ENCODE measurements around the gene GALNT15.

The GALNT15 gene

DNA sequence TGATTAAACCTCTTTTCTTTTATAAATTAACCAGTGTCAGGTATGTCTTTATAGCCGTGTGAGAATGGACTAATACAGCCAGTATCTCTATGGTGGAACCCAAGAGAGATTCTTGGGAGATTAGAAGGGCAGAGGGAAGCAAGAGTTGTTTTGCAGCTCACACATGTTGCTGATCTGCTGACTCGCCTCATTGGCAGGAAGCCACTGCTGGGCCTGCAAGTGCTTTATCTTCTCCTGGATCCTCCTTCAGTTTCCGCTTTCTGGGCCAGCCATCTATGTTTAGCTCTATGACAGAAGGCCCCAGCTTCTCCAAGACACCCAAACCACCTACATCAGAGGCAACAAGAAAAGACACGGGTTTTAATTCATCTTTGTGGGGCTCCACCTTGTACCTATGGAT is 23.4 kb upstream of the GALNT15 start:
- no peaks in the 10 kb centered on the region for H3K27me3 ChIP-seq (ENCODE audit: insufficient read depth, low read length)
- H3K36me3 ChIP-seq (ENCODE audit: insufficient read depth, low read length) = no peaks in the 10 kb centered on the region
- H3K27ac ChIP-seq (ENCODE audit: low read depth, low read length) = no peak overlapping the region
- no peak overlapping the region for H3K4me3 ChIP-seq (ENCODE audit: low read depth, low read length)
- H3K79me2 ChIP-seq (ENCODE audit: control insufficient read depth, insufficient read depth, low read length, unreplicated experiment) = no peaks in the 10 kb centered on the region
- no peak overlapping the region for H2AFZ ChIP-seq (ENCODE audit: low read length, unreplicated experiment)
- peaks cover 20% of the 10 kb centered on the region for H3K4me1 ChIP-seq (ENCODE audit: control insufficient read depth, insufficient read depth, low read length, unreplicated experiment)

DNA sequence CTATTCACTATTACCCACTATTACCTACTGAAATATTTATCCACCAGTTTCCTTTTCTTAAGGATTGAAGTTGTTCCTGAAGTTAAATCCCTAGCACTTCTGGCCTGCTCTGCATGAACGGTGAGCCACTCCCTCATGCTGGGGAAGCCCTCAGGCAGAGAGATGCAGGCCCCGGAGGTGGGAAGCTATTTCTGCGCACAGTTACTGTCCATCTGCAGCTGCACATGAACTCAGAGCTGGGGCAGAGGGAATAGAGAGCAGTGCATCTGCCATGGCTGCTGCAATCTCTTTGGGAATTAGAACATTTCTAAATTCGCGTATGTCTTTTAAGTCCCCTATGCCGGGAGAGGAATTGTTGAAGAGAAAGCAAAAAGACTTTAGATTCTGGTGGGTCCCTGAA is 6.3 kb upstream of the GALNT15 start:
- Histone ChIP-seq H3K36me3 (ENCODE audit: insufficient read depth, low read length) (no peaks in the 10 kb centered on the region), H2AFZ (ENCODE audit: low read length, unreplicated experiment) (no peak overlapping the region), H3K79me2 (ENCODE audit: control insufficient read depth, insufficient read depth, low read length, unreplicated experiment) (no peaks in the 10 kb centered on the region), H3K27ac (ENCODE audit: low read depth, low read length) (no peak overlapping the region), H3K27me3 (ENCODE audit: insufficient read depth, low read length) (peaks cover 9% of the 10 kb centered on the region; the same call in 1 of the 2 replicates), H3K4me3 (ENCODE audit: low read depth, low read length) (no peak overlapping the region), H3K4me1 (ENCODE audit: control insufficient read depth, insufficient read depth, low read length, unreplicated experiment) (peaks cover 25% of the 10 kb centered on the region)

DNA sequence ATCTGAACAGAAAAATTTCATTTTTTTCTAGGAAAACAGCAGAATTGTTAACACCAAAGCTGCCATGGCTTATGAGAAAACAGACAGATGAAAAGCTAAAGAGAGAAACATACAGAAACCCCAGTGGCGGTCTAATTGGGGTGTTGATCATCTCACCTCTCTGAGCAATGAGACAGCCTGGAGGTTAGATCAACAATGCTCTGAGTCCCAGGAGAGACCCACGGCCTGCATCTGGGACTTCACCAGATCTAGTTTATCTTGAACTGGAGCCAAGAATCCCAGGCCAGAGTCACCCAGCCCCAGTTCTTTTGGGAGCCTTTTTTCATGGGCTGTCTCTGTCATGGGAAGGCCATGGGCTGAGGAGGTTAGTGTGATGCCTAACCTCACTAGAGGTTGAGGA is 3.5 kb upstream of the GALNT15 start:
- Histone ChIP-seq H3K27ac (ENCODE audit: low read depth, low read length) (no peak overlapping the region; the same call in 1 of the 2 replicates), H3K79me2 (ENCODE audit: control insufficient read depth, insufficient read depth, low read length, unreplicated experiment) (no peaks in the 10 kb centered on the region), H3K27me3 (ENCODE audit: insufficient read depth, low read length) (peaks cover 2% of the 10 kb centered on the region; the same call in 1 of the 2 replicates), H3K4me3 (ENCODE audit: low read depth, low read length) (no peak overlapping the region; the same call in 1 of the 2 replicates), H3K4me1 (ENCODE audit: control insufficient read depth, insufficient read depth, low read length, unreplicated experiment) (peaks cover 51% of the 10 kb centered on the region), H3K36me3 (ENCODE audit: insufficient read depth, low read length) (no peaks in the 10 kb centered on the region), H2AFZ (ENCODE audit: low read length, unreplicated experiment) (no peak overlapping the region)

DNA sequence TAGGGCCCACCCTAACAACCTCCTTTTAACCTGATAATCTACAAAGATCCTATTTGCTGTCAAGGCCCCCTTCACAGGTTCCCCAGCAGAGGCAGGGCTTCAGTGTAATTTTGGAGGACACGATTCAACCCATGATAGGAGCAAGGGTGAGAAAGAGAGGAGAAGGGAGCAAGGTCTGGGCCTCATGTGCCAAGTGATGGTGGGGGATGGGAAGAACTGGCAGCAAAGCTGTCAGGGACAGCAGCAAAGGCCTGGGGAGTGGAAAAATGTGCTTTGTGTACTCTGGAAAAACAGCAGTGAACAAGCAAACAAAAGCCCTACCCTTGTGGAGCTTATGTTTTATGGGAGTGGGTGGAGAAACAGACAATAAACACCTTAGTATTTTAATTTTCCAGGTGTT is 2.7 kb upstream of the GALNT15 start:
- no peaks in the 10 kb centered on the region for H3K27me3 ChIP-seq (ENCODE audit: insufficient read depth, low read length)

DNA sequence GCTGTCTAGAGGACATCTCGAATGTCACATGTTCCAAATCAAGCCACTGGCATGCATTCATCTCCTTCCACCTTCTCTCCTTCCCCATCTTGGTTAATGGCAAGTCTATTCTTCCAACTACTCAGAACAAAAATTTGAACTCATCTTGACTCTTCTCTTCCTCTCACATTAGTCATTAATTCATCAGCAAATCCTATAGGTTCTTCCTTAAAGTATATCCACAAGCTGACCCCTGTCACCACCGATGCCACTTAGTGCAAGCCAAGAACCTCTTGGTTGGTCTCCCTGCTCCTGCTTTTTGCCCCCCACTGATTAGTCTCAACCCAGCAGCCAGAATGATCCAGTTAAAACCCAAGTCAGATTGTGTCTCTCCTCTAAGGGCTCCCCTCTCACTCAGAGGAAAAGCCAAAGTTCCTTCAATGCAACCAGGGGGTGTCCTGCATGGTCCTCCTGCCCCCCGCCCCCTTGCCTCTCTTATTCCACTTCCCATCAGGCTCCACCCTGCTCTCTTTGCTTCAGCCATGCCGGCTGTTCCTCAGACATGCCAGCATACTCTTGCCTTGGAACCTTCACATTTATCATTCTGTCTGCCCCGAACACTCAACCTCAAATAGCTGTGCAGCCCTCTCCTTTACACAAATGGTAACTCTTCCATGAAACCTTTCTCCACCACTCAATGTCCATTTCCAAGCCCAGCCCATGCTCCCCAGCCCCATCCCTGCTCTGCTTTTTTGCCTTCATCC is 1.0 kb upstream of the GALNT15 start:
- Histone ChIP-seq H3K27ac (ENCODE audit: low read depth, low read length) (peak overlapping the region; percentile 84), H2AFZ (ENCODE audit: low read length, unreplicated experiment) (no peak overlapping the region), H3K4me3 (ENCODE audit: low read depth, low read length) (0 out of 2 replicates have a peak overlapping the region, but pooled peaks have one; percentile 69), H3K4me1 (ENCODE audit: control insufficient read depth, insufficient read depth, low read length, unreplicated experiment) (peaks cover 60% of the 10 kb centered on the region), H3K27me3 (ENCODE audit: insufficient read depth, low read length) (no peaks in the 10 kb centered on the region), H3K36me3 (ENCODE audit: insufficient read depth, low read length) (no peaks in the 10 kb centered on the region), H3K79me2 (ENCODE audit: control insufficient read depth, insufficient read depth, low read length, unreplicated experiment) (no peaks in the 10 kb centered on the region)

More for the DNA sequence above, 2.7 kb upstream of the GALNT15 start:
- Histone ChIP-seq H3K79me2 (ENCODE audit: control insufficient read depth, insufficient read depth, low read length, unreplicated experiment) (no peaks in the 10 kb centered on the region), H2AFZ (ENCODE audit: low read length, unreplicated experiment) (no peak overlapping the region), H3K4me3 (ENCODE audit: low read depth, low read length) (no peak overlapping the region), H3K27ac (ENCODE audit: low read depth, low read length) (no peak overlapping the region), H3K4me1 (ENCODE audit: control insufficient read depth, insufficient read depth, low read length, unreplicated experiment) (peaks cover 51% of the 10 kb centered on the region), H3K36me3 (ENCODE audit: insufficient read depth, low read length) (no peaks in the 10 kb centered on the region)

DNA sequence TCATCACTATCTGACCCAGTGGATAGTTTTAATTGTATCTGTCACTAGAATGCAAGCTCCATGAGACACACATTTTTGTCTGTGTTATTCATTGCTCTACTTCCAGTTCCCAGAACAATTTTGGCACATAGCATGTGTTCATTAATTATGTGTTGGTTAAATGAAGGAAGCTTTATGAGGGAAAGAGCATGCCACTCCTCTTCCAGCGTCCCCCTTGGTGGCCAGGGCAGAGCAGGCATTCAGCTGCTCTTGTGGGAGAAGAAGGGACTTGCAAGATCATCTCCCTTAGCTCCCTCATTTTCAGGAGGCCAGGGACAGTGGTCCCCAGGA is 489 bp upstream of the GALNT15 start:
- Histone ChIP-seq H3K4me3 (ENCODE audit: low read depth, low read length) (peak overlapping the region; percentile 69), H2AFZ (ENCODE audit: low read length, unreplicated experiment) (no peak overlapping the region), H3K27ac (ENCODE audit: low read depth, low read length) (peak overlapping the region; percentile 84), H3K27me3 (ENCODE audit: insufficient read depth, low read length) (no peaks in the 10 kb centered on the region), H3K79me2 (ENCODE audit: control insufficient read depth, insufficient read depth, low read length, unreplicated experiment) (no peaks in the 10 kb centered on the region), H3K36me3 (ENCODE audit: insufficient read depth, low read length) (no peaks in the 10 kb centered on the region), H3K4me1 (ENCODE audit: control insufficient read depth, insufficient read depth, low read length, unreplicated experiment) (peaks cover 65% of the 10 kb centered on the region)

DNA sequence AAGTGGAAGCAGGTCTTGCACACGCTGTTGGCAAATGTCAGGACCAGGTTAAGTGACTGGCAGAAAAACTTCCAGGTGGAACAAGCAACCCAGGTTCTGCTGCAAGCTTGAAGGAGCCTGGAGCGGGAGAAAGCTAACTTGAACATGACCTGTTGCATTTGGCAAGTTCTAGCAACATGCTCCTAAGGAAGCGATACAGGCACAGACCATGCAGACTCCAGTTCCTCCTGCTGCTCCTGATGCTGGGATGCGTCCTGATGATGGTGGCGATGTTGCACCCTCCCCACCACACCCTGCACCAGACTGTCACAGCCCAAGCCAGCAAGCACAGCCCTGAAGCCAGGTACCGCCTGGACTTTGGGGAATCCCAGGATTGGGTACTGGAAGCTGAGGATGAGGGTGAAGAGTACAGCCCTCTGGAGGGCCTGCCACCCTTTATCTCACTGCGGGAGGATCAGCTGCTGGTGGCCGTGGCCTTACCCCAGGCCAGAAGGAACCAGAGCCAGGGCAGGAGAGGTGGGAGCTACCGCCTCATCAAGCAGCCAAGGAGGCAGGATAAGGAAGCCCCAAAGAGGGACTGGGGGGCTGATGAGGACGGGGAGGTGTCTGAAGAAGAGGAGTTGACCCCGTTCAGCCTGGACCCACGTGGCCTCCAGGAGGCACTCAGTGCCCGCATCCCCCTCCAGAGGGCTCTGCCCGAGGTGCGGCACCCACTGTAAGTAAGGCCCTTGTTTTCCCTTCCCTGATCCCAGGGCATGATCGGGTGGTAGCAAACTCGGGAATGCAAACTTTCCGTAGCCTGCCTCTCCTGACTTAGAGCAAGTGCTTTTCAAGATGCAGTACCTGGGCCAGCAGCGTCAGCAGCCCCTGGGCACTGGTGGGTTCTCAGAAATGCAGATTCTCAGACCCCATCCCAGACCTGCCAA is 759 bp downstream of the GALNT15 start:
- Histone ChIP-seq H3K27ac (ENCODE audit: low read depth, low read length) (peak overlapping the region; percentile 84), H3K36me3 (ENCODE audit: insufficient read depth, low read length) (no peaks in the 10 kb centered on the region), H2AFZ (ENCODE audit: low read length, unreplicated experiment) (no peak overlapping the region), H3K79me2 (ENCODE audit: control insufficient read depth, insufficient read depth, low read length, unreplicated experiment) (no peaks in the 10 kb centered on the region), H3K27me3 (ENCODE audit: insufficient read depth, low read length) (no peaks in the 10 kb centered on the region), H3K4me1 (ENCODE audit: control insufficient read depth, insufficient read depth, low read length, unreplicated experiment) (peaks cover 72% of the 10 kb centered on the region), H3K4me3 (ENCODE audit: low read depth, low read length) (peak overlapping the region; percentile 69)

DNA sequence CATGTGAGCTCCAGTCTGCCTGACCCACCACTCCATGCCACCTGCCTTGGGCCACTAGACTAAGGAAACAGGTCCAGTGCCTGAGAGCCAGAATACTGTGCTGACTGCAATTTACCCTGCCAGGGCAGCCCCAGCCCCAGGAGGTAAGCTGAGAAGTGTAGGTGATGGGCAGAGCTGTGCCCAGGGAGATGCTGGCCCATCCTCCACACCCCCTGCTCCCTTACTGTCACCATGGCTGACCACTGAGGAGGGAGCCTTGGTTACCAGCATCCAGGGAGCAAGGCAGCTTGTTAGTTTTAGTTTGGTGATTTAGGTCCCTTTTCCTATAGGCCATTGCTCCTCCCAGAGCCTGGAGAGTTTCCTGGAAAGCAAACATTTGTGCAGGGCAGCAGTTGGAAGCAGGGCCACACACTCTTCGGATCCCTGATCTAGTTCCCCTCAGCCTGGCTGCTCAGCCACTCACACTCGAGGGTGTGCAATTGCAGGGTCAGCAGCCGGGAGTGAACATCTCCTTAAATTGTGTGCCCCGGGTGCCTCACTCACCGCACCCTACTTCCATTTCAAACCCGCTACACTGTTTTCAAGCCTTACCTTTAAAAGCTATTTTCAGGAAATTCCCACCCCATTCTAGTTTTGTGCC is 2.0 kb downstream of the GALNT15 start:
- Histone ChIP-seq H3K4me1 (ENCODE audit: control insufficient read depth, insufficient read depth, low read length, unreplicated experiment) (peaks cover 72% of the 10 kb centered on the region), H3K79me2 (ENCODE audit: control insufficient read depth, insufficient read depth, low read length, unreplicated experiment) (no peaks in the 10 kb centered on the region), H3K4me3 (ENCODE audit: low read depth, low read length) (peak overlapping the region; percentile 69), H3K27me3 (ENCODE audit: insufficient read depth, low read length) (no peaks in the 10 kb centered on the region), H3K27ac (ENCODE audit: low read depth, low read length) (peak overlapping the region; percentile 23; the same call in 1 of the 2 replicates), H3K36me3 (ENCODE audit: insufficient read depth, low read length) (no peaks in the 10 kb centered on the region), H2AFZ (ENCODE audit: low read length, unreplicated experiment) (no peak overlapping the region)

DNA sequence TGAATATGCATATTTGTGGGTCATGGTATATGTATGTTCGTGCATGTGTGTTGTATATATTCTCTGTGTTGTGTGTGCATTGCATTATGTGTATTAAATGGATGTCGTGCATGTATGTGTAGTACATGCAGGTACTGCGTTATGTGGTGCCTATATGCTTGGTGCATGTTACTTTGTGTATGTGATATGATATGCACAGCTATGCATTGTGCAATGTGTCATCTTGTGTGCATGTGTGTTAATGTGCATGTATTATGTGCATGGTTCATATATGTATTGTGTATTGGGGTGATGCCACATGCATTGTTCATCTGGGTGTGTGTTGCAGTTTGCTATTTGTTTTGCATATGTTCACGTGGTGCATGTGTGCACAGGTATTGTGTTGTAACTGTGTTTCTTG is 2.9 kb downstream of the GALNT15 start:
- peak overlapping the region; percentile 69 for H3K4me3 ChIP-seq (ENCODE audit: low read depth, low read length)
- no peaks in the 10 kb centered on the region for H3K27me3 ChIP-seq (ENCODE audit: insufficient read depth, low read length)

DNA sequence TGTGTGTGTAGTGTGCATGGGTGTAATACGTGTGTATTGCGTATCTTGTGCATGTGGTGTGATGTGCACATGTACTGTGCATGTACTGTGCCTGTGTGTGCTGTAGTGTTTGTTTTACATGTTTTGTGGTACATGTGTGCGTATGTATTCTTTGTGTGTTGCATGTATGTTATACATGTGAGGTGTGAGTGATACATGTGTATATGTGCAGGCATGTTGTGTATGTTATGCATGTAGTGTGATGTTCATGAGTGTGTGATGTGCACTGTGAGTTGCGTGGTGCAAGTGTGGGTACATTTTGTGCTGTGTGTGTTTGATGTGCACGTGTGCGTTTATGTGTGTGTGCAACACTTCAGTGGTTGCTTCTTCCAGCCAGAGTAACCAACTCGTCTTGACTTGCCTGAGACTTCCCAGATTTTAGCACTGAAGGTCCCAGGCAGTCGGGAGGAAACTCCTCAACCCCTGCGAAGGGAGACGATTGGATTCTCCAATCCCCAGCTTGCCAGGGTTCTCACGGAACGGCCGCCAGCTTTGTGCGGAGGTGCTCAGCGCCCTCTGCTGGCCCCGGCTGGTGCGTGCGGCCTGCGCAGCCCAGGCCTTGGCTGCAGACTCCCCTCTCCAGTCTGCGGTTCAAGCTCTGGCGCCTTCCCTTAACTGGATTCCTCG is 3.6 kb downstream of the GALNT15 start:
- no peak overlapping the region for H2AFZ ChIP-seq (ENCODE audit: low read length, unreplicated experiment)

More for the DNA sequence above, 2.9 kb downstream of the GALNT15 start:
- Histone ChIP-seq H3K79me2 (ENCODE audit: control insufficient read depth, insufficient read depth, low read length, unreplicated experiment) (no peaks in the 10 kb centered on the region), H3K27ac (ENCODE audit: low read depth, low read length) (peak overlapping the region; percentile 23; the same call in 1 of the 2 replicates), H2AFZ (ENCODE audit: low read length, unreplicated experiment) (no peak overlapping the region), H3K36me3 (ENCODE audit: insufficient read depth, low read length) (no peaks in the 10 kb centered on the region), H3K4me1 (ENCODE audit: control insufficient read depth, insufficient read depth, low read length, unreplicated experiment) (peaks cover 75% of the 10 kb centered on the region)

More for the DNA sequence above, 3.6 kb downstream of the GALNT15 start:
- Histone ChIP-seq H3K79me2 (ENCODE audit: control insufficient read depth, insufficient read depth, low read length, unreplicated experiment) (no peaks in the 10 kb centered on the region), H3K36me3 (ENCODE audit: insufficient read depth, low read length) (no peaks in the 10 kb centered on the region), H3K4me1 (ENCODE audit: control insufficient read depth, insufficient read depth, low read length, unreplicated experiment) (peaks cover 78% of the 10 kb centered on the region), H3K4me3 (ENCODE audit: low read depth, low read length) (peak overlapping the region; percentile 69), H3K27ac (ENCODE audit: low read depth, low read length) (peak overlapping the region; percentile 14; the same call in 1 of the 2 replicates), H3K27me3 (ENCODE audit: insufficient read depth, low read length) (no peaks in the 10 kb centered on the region)
